Measurements from ENCODE around the gene UBXN1.

DNA sequence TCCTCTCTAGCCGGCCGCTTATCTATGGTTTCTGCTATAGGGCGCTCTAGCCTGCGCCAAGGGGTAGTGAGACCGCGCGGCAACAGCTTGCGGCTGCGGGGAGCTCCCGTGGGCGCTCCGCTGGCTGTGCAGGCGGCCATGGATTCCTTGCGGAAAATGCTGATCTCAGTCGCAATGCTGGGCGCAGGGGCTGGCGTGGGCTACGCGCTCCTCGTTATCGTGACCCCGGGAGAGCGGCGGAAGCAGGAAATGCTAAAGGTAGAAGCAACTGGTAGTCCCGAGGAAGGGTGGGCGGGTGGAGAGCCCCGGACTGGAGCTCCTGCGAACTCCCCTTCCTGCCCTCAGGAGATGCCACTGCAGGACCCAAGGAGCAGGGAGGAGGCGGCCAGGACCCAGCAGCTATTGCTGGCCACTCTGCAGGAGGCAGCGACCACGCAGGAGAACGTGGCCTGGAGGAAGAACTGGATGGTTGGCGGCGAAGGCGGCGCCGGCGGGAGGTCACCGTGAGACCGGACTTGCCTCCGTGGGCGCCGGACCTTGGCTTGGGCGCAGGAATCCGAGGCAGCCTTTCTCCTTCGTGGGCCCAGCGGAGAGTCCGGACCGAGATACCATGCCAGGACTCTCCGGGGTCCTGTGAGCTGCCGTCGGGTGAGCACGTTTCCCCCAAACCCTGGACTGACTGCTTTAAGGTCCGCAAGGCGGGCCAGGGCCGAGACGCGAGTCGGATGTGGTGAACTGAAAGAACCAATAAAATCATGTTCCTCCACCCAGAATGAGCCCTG is 7.1 kb downstream of the UBXN1 start, which contains the start of the genes LBHD1 and UQCC3:
- no peak for TF ChIP-seq EZH2 (IDR thresholded peaks at IDR 0.05; ENCODE audit: borderline replicate concordance, insufficient read depth, low read depth, low read length, poor library complexity, severe bottlenecking)
- TF ChIP-seq, protein P1, sequence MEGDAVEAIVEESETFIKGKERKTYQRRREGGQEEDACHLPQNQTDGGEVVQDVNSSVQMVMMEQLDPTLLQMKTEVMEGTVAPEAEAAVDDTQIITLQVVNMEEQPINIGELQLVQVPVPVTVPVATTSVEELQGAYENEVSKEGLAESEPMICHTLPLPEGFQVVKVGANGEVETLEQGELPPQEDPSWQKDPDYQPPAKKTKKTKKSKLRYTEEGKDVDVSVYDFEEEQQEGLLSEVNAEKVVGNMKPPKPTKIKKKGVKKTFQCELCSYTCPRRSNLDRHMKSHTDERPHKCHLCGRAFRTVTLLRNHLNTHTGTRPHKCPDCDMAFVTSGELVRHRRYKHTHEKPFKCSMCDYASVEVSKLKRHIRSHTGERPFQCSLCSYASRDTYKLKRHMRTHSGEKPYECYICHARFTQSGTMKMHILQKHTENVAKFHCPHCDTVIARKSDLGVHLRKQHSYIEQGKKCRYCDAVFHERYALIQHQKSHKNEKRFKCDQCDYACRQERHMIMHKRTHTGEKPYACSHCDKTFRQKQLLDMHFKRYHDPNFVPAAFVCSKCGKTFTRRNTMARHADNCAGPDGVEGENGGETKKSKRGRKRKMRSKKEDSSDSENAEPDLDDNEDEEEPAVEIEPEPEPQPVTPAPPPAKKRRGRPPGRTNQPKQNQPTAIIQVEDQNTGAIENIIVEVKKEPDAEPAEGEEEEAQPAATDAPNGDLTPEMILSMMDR (IDR thresholded peaks at IDR 0.05), result no peak

All from B cell (primary cell).